Upper lobe of right lung (tissue), 1 donor: ENCODE data around the gene TRMT61A. TPM values are rescaled to one million over a fixed set of nuclear protein-coding genes. Genes with fewer than 3 reads are reported as not detected.

Experiments used
- ATAC-seq: fragments of 200-7000 bp; cut with Tn5 transposase; one replicate; pipeline ENCODE4 v1.9.1; 2020; ENCODE audit warnings: mild to moderate bottlenecking, moderate library complexity
- DNase-seq: peaks from one replicate; pipeline ENCODE4 v3.0.0-alpha.2; 2020
- H3K27ac ChIP-seq: fragments of 200-600 bp; one replicate; pipeline ENCODE4 v1.8.0; 2022
- H3K27me3 ChIP-seq: fragments of 200-600 bp; one replicate; pipeline ENCODE4 v1.8.0; 2022; ENCODE audit warnings: mild to moderate bottlenecking
- H3K36me3 ChIP-seq: fragments of 200-600 bp; one replicate; pipeline ENCODE4 v1.8.0; 2022
- H3K4me1 ChIP-seq: fragments of 200-600 bp; one replicate; pipeline ENCODE4 v1.8.0; 2022
- H3K4me3 ChIP-seq: fragments of 200-600 bp; one replicate; pipeline ENCODE4 v1.8.0; 2022; ENCODE audit warnings: mild to moderate bottlenecking
- H3K9me3 ChIP-seq: fragments of 200-600 bp; one replicate; pipeline ENCODE4 v1.8.0; 2022
- intact Hi-C: fragments of 100-400 bp; cut with DNase I; formaldehyde crosslinking; loops from one replicate; pipeline ENCODE4 v1.11.0; 2022
- total RNA-seq: library from RNA; stranded (reverse); fragmentation: NEBNext Ultra II Directional; extraction: Animal tissue kit (Norgen Biotek cat#: 25700); gene quantifications from one replicate; pipeline ENCODE4 v1.2.1, GENCODE V29; 2021
- TF ChIP-seq, protein P1 (sequence below): fragments of 200-600 bp; IDR thresholded peaks from one replicate; pipeline ENCODE4 v1.8.0; 2022; ENCODE audit warnings: antibody characterized with exemption
- donor health status: DM: no; HTN: yes; CAD: no; lungs with severe emphysema.

The TRMT61A gene
- total RNA-seq, 1 donor from 2014 or later, result 11.6 TPM

DNA sequence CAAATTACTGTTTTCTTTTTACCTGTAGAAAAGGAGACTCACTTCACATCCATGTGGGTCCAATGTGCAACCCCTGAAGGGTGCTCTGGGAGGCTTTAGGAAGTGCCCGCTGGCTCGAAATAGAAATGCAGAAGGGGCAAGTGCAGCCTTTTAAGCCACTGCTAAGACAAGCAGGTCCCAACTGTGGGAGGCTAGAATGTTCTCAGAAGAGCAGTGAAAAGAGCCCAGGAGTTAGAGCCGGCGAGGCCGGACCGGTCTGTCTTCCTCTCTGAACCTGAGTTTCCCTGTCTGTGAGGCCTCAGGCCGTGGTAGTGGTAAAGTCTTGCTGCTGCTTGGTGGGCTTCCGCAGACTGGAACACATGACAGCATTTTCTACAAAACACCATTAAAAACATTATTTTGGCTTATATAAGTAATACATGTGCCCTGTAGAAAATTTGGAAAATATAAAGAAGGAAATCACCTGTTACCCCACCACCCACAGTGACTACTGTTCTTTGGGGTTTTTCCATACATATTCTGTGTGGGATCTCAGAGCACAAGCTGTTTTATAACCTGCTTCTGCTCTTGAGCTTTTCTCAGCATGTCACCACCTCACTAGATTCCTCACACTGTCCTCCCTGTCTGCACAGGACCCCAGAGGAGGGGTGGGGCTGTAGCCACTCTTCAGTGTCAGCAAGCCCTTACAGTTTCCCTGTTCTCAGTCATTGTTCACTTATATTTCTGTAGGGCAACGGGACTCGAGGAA is 12.4 kb upstream of the TRMT61A start:
- no peaks in the 10 kb centered on the region for H3K27me3 ChIP-seq
- DNase-seq (peak; percentile 32), ATAC-seq (no peak)
- H3K4me3 ChIP-seq, result no peak overlapping the region
- no peaks in the 10 kb centered on the region for H3K9me3 ChIP-seq
- intact Hi-C loops, result no loop called here
- no peak overlapping the region for H3K27ac ChIP-seq
- TF ChIP-seq, protein P1, sequence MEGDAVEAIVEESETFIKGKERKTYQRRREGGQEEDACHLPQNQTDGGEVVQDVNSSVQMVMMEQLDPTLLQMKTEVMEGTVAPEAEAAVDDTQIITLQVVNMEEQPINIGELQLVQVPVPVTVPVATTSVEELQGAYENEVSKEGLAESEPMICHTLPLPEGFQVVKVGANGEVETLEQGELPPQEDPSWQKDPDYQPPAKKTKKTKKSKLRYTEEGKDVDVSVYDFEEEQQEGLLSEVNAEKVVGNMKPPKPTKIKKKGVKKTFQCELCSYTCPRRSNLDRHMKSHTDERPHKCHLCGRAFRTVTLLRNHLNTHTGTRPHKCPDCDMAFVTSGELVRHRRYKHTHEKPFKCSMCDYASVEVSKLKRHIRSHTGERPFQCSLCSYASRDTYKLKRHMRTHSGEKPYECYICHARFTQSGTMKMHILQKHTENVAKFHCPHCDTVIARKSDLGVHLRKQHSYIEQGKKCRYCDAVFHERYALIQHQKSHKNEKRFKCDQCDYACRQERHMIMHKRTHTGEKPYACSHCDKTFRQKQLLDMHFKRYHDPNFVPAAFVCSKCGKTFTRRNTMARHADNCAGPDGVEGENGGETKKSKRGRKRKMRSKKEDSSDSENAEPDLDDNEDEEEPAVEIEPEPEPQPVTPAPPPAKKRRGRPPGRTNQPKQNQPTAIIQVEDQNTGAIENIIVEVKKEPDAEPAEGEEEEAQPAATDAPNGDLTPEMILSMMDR, result no peak
- peaks cover 55% of the 10 kb centered on the region for H3K4me1 ChIP-seq
- peaks cover 2% of the 10 kb centered on the region for H3K36me3 ChIP-seq

DNA sequence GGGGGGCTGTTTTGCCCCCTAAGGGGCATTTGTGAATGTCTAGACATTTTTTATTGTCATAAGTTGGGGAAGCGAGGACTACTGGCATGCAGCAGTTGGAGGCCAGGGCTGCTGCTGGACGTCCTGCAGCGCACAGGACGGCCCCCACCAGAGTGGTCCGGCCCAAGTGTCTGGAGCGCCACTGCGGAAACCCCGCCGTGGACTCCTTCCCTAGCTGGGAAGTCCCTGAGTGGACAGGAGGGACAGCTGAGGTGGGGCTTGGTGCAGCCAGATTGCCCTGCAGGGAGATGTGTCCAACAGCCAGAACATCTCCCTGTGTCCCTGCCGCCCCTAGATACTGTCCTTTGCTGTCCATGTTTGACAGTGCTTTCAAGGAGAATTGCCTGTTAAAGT is 11.8 kb upstream of the TRMT61A start:
- Histone ChIP-seq H3K36me3 (no peaks in the 10 kb centered on the region), H3K4me3 (no peak overlapping the region), H3K4me1 (peaks cover 61% of the 10 kb centered on the region), H3K27me3 (no peaks in the 10 kb centered on the region), H3K27ac (no peak overlapping the region), H3K9me3 (no peaks in the 10 kb centered on the region)
- intact Hi-C loops, result no loop called here
- TF ChIP-seq, protein P1, result no peak
- DNase-seq (peak; percentile 49), ATAC-seq (no peak)

DNA sequence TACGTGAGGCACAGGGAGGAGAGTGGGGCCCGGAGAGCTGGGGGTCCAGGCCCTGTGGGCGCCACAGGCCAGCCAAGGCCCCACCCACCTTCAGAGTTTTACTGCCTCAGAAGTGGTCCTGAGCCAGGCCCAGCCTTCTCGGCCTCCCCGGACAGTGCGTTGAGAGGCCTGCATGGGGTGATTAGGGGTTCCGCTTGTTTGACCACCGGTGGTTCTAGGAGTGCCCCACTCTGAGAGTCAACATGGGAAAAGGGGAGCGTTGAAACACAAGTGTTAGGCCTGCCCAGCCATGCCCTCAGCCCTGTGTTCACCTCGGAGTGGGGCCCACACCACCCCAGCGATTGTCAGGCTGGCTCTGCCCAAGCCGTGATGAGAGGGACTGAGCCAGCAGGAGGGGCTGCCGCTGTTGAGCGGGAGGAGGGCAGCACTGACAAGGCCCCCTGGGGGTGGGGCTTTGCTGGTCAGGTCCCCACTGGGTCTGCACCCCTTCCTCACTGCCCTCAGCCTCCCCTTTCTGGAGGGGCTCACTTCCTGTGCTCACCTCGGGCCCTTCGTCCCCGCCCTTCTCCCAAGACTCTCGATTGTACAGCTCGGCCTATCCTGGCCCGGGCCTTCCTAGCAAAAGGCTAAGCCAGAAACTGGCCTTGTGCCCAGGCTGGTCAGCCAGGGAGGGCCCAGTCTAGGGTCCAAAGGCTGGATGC is 11.1 kb upstream of the TRMT61A start:
- H3K27me3 ChIP-seq, result no peaks in the 10 kb centered on the region
- intact Hi-C loops, result no loop called here
- peak overlapping the region; percentile 24 for H3K27ac ChIP-seq
- TF ChIP-seq, protein P1, result no peak
- DNase-seq (peak; percentile 73), ATAC-seq (no peak)
- no peaks in the 10 kb centered on the region for H3K9me3 ChIP-seq
- H3K4me1 ChIP-seq, result peaks cover 57% of the 10 kb centered on the region
- H3K4me3 ChIP-seq, result no peak overlapping the region
- H3K36me3 ChIP-seq, result no peaks in the 10 kb centered on the region

DNA sequence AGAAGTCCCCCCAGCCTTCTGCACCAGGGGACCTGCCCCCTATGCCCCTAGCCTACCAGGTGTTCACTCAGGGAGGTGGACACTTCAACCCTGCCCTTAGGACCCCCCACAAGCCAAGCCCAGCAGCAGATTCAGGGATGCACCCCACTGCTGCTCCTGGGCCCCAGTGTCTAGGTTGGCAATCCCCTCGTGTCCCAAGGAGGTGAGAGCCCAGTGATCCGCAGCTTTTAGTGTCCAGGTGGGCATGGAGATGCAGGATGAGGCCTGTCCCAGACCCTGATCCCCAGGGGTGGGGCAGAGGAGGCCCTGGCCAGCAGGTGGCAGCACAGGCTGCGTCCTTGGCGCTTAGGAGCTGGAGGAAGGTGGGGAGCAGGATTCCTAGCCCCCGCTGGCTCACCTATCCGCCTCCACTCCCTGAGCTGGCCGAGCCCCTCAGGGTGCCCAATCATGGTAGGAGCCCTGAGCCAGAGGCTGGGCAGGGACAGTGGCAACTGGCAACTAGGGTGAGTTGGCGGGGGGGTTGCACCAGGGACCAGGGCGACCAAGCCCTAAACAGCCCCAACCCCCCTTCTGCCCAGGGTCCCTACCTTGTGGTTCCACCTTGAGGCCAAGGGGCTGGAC is 10.5 kb upstream of the TRMT61A start:
- ATAC-seq, result peak; percentile 48
- DNase-seq, result peak; percentile 87
- no peaks in the 10 kb centered on the region for H3K9me3 ChIP-seq

DNA sequence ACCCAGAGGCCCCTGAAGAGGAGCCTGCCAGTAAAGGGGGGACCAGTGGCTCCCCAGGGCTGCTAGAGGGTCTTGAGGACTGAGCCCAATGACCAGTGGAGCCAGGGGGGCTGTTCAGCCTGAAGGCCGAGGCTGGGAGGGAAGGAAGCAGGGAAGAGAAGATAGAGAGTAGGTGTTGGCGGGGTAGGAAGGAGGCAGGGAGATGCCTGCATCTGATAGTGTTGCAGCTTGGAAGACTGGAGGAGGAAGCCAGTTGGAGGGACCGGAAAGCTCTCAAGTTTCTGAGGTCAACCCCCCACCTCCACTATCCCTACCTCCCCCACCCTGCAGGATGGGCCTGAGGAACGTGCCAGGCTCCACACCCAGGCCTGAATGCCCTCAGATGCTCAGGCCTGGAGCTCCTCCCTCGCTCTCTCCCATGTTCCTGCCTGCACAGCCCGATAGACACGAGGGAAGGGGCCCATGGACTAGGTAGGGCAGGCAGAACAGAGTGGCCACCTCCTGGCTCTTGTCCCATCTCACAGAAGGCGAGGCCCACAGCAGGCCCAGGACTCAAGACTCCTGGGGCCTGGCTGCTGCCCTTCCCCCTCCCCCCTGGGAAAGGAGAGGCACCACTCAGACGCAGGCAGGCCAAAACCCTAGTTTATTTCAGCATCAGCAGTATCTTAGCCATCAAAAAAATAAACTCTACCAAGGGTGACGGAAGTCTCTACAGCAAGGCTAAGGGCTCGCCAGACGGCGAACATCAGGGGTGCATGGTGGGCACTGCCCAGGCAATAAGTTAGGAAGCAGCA is 9.8 kb upstream of the TRMT61A start:
- no peaks in the 10 kb centered on the region for H3K27me3 ChIP-seq
- H3K36me3 ChIP-seq, result no peaks in the 10 kb centered on the region
- peaks cover 47% of the 10 kb centered on the region for H3K4me1 ChIP-seq
- H3K27ac ChIP-seq, result peak overlapping the region; percentile 24
- TF ChIP-seq, protein P1, result no peak
- intact Hi-C loops, result no loop called here
- DNase-seq (peak; percentile 64), ATAC-seq (no peak)
- H3K9me3 ChIP-seq, result no peaks in the 10 kb centered on the region
- no peak overlapping the region for H3K4me3 ChIP-seq

More for the DNA sequence above, 10.5 kb upstream of the TRMT61A start:
- H3K36me3 ChIP-seq, result no peaks in the 10 kb centered on the region
- peak overlapping the region; percentile 24 for H3K27ac ChIP-seq
- peaks cover 54% of the 10 kb centered on the region for H3K4me1 ChIP-seq
- no peak overlapping the region for H3K4me3 ChIP-seq
- TF ChIP-seq, protein P1, result peak; percentile 86
- no peaks in the 10 kb centered on the region for H3K27me3 ChIP-seq
- intact Hi-C loops, result no loop called here
